Jurkat, Clone E6-1 (cell line): ENCODE results near the gene BAZ2A.
"Not testable (repeated sequence)": the region's sequence is repeated elsewhere in the genome, so short reads cannot be mapped to it uniquely, and the experiment has no call there.

Experiments used
- DNase-seq: peaks from one replicate; pipeline ENCODE4 v3.0.0-alpha.2; 2011; ENCODE audit warnings: low read depth, low spot score
- H3K4me3 ChIP-seq: 2 replicates; pipeline ENCODE4 v1.5.1; 2011; ENCODE audit warnings: mild to moderate bottlenecking, low read length, control low read depth, moderate library complexity

BAZ2A gene

GRCh38 chr12:56602239-56602638, 27.9 kb downstream of the BAZ2A start:
- H3K4me3 ChIP-seq, result no peak overlapping the region
- no peak for DNase-seq

- H3K4me3 ChIP-seq, result no peak overlapping the region
- no peak for DNase-seq
Measured at GRCh38 chr12:56601503-56601902, 28.6 kb downstream of the BAZ2A start.

DNA sequence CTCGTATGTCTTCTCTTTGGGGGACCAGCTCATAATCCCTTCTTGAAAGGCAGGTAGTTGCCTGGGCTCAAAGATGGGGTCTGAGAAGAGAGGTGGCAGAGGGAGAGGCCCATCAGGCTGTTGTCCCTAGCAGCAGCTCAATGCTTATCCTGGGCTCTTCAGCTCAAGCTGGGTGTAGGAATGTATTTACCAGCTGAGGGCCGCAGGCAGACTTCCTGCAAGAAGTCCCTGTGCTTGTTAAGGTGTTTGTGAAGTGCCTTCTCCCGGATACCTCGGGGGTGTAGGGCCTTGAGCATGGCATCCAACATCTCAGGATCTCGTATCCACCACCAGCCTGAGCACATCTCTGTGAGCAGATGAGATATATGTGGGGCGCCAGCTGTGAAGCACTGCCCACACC, 29.4 kb downstream of the BAZ2A start:
- no peak overlapping the region for H3K4me3 ChIP-seq
- no peak for DNase-seq

GRCh38 chr12:56599797-56600196, 30.3 kb downstream of the BAZ2A start:
- DNase-seq, result no peak

DNA sequence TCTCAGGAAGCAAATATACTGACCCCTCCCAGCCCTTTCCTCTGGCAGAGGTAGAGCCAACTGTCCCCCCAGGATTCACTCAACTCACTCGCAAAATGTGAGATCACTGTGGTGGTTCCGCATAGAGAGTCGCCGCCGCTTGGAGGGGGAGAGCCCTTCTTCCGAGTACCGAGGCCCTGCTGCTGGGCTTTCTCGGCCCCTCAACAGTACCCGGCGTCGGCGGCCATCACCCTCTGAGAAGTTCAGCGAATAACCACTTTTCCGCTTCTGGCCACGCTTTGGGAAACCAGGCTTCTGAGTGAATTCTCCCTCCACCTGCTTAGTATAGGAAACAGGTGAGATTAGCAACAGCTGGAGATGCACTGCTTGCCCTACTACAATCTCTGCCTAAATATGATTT, 31.1 kb downstream of the BAZ2A start:
- DNase-seq, result no peak
- H3K4me3 ChIP-seq, result no peak overlapping the region

More at GRCh38 chr12:56599797-56600196, 30.3 kb downstream of the BAZ2A start:
- no peak overlapping the region for H3K4me3 ChIP-seq

- no peak for DNase-seq
- H3K4me3 ChIP-seq, result no peak overlapping the region
Measured at GRCh38 chr12:56596815-56597214, 33.3 kb downstream of the BAZ2A start.

GRCh38 chr12:56593909-56594621, 36.1 kb downstream of the BAZ2A start:
- peak; percentile 58 for DNase-seq
- H3K4me3 ChIP-seq, result no peak overlapping the region

GRCh38 chr12:56591961-56592360, 38.2 kb downstream of the BAZ2A start:
- DNase-seq, result no peak
- no peak overlapping the region for H3K4me3 ChIP-seq

GRCh38 chr12:56591126-56591525, 39.0 kb downstream of the BAZ2A start:
- H3K4me3 ChIP-seq, result no peak overlapping the region
- no peak for DNase-seq

DNA sequence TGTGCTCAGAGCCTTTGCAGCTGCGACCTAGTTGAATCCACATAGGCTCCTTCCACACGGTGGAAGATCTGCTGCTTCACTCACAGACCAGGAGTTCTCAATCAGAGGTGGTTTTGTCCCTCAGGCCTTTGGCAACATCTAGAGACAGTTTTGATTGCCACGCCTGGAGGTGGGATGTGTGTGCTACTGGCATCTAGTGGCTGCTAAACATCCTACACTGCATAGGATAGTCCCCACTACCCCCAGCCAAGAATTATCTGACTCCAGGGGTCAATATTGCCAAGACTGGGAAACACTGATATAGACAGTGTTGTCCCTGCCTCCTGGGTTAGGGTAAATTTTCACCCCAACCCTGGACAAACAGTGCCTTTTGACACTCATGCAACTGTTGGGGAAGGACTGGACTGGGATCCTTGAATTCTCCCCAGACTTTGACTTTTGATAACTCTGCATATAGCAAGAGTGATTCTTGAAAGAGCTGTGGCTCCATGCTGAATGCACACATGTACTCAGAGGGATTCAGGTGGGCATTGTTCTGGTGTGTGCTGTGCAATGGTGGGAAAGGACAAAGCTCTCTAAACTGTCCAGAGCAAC, 39.8 kb downstream of the BAZ2A start:
- H3K4me3 ChIP-seq, result no peak overlapping the region
- peak; percentile 46 for DNase-seq

- no peak overlapping the region for H3K4me3 ChIP-seq
- DNase-seq, result no peak
Measured at GRCh38 chr12:56589783-56590182, 40.3 kb downstream of the BAZ2A start.

DNA sequence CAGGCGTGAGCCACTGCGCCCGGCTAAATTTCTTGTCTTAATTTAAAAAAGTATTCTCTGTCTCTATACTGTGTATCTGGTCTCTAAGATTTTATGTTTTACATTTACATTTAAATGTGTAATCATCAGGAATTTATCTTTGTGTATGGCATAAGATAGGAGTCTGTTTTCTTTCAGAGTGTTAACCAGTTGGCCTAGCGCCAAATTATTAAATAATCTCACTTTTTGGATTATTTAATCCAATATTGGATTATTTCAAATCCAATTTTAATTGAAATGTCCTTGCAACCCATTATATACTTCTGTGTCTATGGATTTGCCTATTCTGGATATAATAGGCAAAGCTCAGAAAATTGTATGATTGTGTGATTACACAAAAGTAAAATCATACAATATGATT, 45.0 kb downstream of the BAZ2A start:
- no peak for DNase-seq
- H3K4me3 ChIP-seq, result no peak overlapping the region

DNA sequence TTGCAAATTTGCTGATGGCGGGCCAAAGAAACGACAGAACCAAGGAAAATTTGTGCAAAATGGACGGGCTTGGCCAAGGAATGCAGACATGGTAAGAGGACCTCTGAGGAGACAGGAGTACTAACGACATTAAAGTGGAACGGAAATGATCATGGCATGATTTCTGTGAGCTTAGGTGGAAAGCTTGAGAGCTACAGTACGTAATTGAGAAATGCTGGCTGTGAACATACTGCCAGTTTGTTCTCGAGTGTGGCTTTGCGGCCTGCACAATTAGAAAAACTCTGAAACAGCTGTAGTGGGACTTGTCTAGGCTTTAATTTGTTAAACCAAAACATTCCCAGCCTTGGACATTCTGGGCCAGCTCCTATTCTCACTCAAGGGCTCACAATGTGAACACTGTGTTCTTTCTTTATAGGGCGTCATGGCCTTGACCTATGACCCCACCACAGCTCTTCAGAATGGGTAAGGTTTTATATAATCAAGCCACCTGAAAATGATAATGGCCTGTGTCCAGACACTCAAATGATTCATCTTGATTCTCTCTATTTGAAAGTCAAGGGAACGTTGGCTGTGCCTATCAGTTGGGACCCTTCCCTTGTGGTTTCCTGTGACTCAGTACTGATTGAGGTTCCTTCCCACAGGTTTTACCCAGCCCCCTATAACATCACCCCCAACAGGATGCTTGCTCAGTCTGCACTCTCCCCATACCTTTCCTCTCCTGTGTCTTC, 48.5 kb downstream of the BAZ2A start:
- peak overlapping the region; percentile 34 for H3K4me3 ChIP-seq
- peak; percentile 94 for DNase-seq

GRCh38 chr12:56578983-56579546, 51.1 kb downstream of the BAZ2A start:
- DNase-seq, result no peak

DNA sequence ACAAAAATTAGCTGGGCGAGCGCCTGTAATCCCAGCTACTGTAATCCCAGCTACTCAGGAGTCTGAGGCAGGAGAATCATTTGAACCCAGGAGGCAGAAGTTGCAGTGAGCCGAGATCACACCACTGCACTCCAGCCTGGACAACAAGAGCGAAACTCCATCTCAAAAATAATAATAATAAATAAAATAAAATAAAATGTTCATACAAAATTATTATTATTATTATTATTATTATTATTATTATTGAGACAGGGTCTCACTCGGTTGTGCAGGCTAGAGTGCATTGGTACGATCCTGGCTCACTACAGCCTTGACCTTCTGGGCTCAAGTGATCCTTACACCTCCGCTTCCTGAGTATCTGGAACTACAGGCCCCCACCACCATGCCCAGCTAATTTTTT, 52.9 kb downstream of the BAZ2A start:
- not testable (repeated sequence) for DNase-seq, H3K4me3 ChIP-seq

More at GRCh38 chr12:56578983-56579546, 51.1 kb downstream of the BAZ2A start:
- H3K4me3 ChIP-seq, result no peak overlapping the region

DNA sequence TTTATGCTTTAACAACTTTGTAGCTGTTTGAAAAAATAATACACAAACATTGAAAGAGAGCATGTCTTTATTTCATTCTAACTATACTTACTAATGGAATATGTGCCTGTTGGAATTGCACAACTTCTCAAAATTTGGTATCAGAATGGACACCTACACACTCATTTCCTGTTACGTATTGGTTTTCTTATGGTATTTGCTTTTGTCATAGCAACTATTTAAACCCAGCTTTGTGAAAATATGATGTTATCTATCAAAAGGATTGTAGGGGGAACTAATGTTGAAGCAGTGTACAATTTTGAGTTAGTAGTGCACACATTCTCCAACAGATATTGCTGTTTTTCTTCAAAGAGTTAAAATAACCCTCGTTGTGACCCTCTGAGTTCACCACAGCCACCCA, 55.9 kb downstream of the BAZ2A start:
- H3K4me3 ChIP-seq, result no peak overlapping the region
- DNase-seq, result no peak

- DNase-seq, result no peak
- H3K4me3 ChIP-seq, result no peak overlapping the region
Measured at GRCh38 chr12:56572288-56572687, 57.8 kb downstream of the BAZ2A start.

DNA sequence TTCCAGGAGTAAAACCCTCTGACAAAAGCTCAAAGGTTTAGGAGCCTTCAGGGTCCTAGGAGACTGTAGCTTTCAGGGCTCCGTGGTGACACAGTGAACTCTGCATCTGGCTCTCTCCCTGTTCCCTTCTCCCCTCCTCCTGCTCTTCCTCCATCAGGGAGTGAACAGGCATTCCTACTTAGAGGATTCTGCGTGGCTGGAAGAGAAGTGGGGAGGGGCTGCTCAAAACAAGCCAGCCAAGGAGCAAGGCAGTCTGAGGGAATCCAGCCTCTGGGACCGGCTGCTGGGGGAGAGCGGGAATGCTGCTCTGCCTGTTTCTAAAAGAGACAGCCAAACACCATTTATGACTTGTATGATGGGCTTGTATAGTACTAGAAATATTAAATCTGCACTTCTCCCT, 59.0 kb downstream of the BAZ2A start:
- DNase-seq, result no peak
- H3K4me3 ChIP-seq, result no peak overlapping the region

DNA sequence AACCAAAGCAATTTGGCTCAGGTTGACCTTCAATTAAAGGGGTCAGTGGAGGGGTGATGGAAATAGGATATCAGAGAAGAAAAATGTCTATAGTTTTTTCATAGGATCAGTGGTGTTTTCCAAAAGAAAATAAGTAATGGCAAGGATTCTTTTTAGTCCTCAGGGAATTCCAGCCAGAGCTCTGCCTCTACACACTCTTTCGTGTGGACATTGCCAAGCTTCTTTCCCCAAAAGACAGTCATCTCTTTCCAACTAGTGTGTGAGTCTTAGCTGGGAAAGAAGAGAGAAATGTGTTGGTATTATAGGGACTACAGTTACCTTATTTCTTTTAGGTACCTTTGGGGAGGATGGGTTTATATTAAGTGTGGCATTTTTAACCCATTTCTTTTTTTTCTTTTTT, 62.0 kb downstream of the BAZ2A start:
- DNase-seq, result no peak
- no peak overlapping the region for H3K4me3 ChIP-seq

- H3K4me3 ChIP-seq, result peak overlapping the region; percentile 9; the same call in 1 of the 2 replicates
- DNase-seq, result peak; percentile 44
Measured at GRCh38 chr12:56565510-56566101, 64.5 kb downstream of the BAZ2A start.
